ENCODE measurements around the gene RYR3.

Gene RYR3

GRCh38 chr15:33907326-33907725, 596.6 kb downstream of the RYR3 start:
- Histone ChIP-seq H3K9me3 (ENCODE audit: control insufficient read depth, insufficient read depth, low read length) (no peaks in the 10 kb centered on the region), H3K4me3 (ENCODE audit: low read length) (no peak overlapping the region), H3K36me3 (ENCODE audit: control insufficient read depth, low read length) (no peaks in the 10 kb centered on the region), H3K4me2 (ENCODE audit: low read length) (no peak overlapping the region), H3F3A (ENCODE audit: control insufficient read depth, insufficient read depth) (no peaks in the 10 kb centered on the region), H3K27ac (ENCODE audit: low read depth, low read length) (no peak overlapping the region), H3K79me2 (ENCODE audit: control insufficient read depth, low read length) (no peaks in the 10 kb centered on the region), H3K4me1 (ENCODE audit: control insufficient read depth, low read length) (no peaks in the 10 kb centered on the region), H3K9me2 (replicated peaks; ENCODE audit: control insufficient read depth, low read length) (no peaks in the 10 kb centered on the region), H4K20me1 (ENCODE audit: control insufficient read depth, insufficient read depth, low read depth, low read length) (no peaks in the 10 kb centered on the region), H3K27me3 (ENCODE audit: control insufficient read depth, low read length) (no peaks in the 10 kb centered on the region)
- TF ChIP-seq CTCF (IDR thresholded peaks at IDR 0.05; ENCODE audit: low read depth, low read length, poor library complexity, severe bottlenecking) (no peak), EZH2phosphoT487 (IDR thresholded peaks at IDR 0.05; ENCODE audit: borderline replicate concordance, low read length) (no peak)

- Histone ChIP-seq H3K79me2 (ENCODE audit: control insufficient read depth, low read length) (no peaks in the 10 kb centered on the region), H3K4me1 (ENCODE audit: control insufficient read depth, low read length) (no peaks in the 10 kb centered on the region), H3K9me3 (ENCODE audit: control insufficient read depth, insufficient read depth, low read length) (no peaks in the 10 kb centered on the region), H3K9me2 (replicated peaks; ENCODE audit: control insufficient read depth, low read length) (no peaks in the 10 kb centered on the region), H3F3A (ENCODE audit: control insufficient read depth, insufficient read depth) (no peaks in the 10 kb centered on the region), H3K36me3 (ENCODE audit: control insufficient read depth, low read length) (no peaks in the 10 kb centered on the region), H3K4me3 (ENCODE audit: low read length) (no peak overlapping the region), H3K27me3 (ENCODE audit: control insufficient read depth, low read length) (no peaks in the 10 kb centered on the region), H4K20me1 (ENCODE audit: control insufficient read depth, insufficient read depth, low read depth, low read length) (no peaks in the 10 kb centered on the region), H3K4me2 (ENCODE audit: low read length) (no peak overlapping the region), H3K27ac (ENCODE audit: low read depth, low read length) (no peak overlapping the region)
- TF ChIP-seq CTCF (IDR thresholded peaks at IDR 0.05; ENCODE audit: low read depth, low read length, poor library complexity, severe bottlenecking) = no peak
These were observed 597.6 kb downstream of the RYR3 start for GRCh38 chr15:33908406-33908805.

- Histone ChIP-seq H3K4me1 (ENCODE audit: control insufficient read depth, low read length) (no peaks in the 10 kb centered on the region), H4K20me1 (ENCODE audit: control insufficient read depth, insufficient read depth, low read depth, low read length) (no peaks in the 10 kb centered on the region), H3K27ac (ENCODE audit: low read depth, low read length) (no peak overlapping the region), H3K9me2 (replicated peaks; ENCODE audit: control insufficient read depth, low read length) (no peaks in the 10 kb centered on the region), H3K27me3 (ENCODE audit: control insufficient read depth, low read length) (no peaks in the 10 kb centered on the region), H3K79me2 (ENCODE audit: control insufficient read depth, low read length) (no peaks in the 10 kb centered on the region), H3K4me2 (ENCODE audit: low read length) (no peak overlapping the region), H3K36me3 (ENCODE audit: control insufficient read depth, low read length) (no peaks in the 10 kb centered on the region), H3K4me3 (ENCODE audit: low read length) (no peak overlapping the region), H3F3A (ENCODE audit: control insufficient read depth, insufficient read depth) (no peaks in the 10 kb centered on the region), H3K9me3 (ENCODE audit: control insufficient read depth, insufficient read depth, low read length) (no peaks in the 10 kb centered on the region)
- TF ChIP-seq EZH2phosphoT487 (IDR thresholded peaks at IDR 0.05; ENCODE audit: borderline replicate concordance, low read length) (no peak), CTCF (IDR thresholded peaks at IDR 0.05; ENCODE audit: low read depth, low read length, poor library complexity, severe bottlenecking) (no peak)
These were observed 600.0 kb downstream of the RYR3 start for GRCh38 chr15:33910741-33911140.

- no peaks in the 10 kb centered on the region for H3K79me2 ChIP-seq (ENCODE audit: control insufficient read depth, low read length)
- no peaks in the 10 kb centered on the region for H3K27me3 ChIP-seq (ENCODE audit: control insufficient read depth, low read length)
- peaks cover 3% of the 10 kb centered on the region; the same call in 1 of the 2 replicates for H3K4me1 ChIP-seq (ENCODE audit: control insufficient read depth, low read length)
- H3K27ac ChIP-seq (ENCODE audit: low read depth, low read length) = no peak overlapping the region
- H3F3A ChIP-seq (ENCODE audit: control insufficient read depth, insufficient read depth) = no peaks in the 10 kb centered on the region
- no peaks in the 10 kb centered on the region for H3K36me3 ChIP-seq (ENCODE audit: control insufficient read depth, low read length)
- H3K4me2 ChIP-seq (ENCODE audit: low read length) = no peak overlapping the region
- TF ChIP-seq EZH2phosphoT487 (IDR thresholded peaks at IDR 0.05; ENCODE audit: borderline replicate concordance, low read length) = no peak
- no peak for TF ChIP-seq CTCF (IDR thresholded peaks at IDR 0.05; ENCODE audit: low read depth, low read length, poor library complexity, severe bottlenecking)
- no peak overlapping the region for H3K4me3 ChIP-seq (ENCODE audit: low read length)
- H3K9me3 ChIP-seq (ENCODE audit: control insufficient read depth, insufficient read depth, low read length) = no peaks in the 10 kb centered on the region
- no peaks in the 10 kb centered on the region for H3K9me2 ChIP-seq (replicated peaks; ENCODE audit: control insufficient read depth, low read length)
- no peaks in the 10 kb centered on the region for H4K20me1 ChIP-seq (ENCODE audit: control insufficient read depth, insufficient read depth, low read depth, low read length)
These were observed 601.6 kb downstream of the RYR3 start for GRCh38 chr15:33912326-33912725.

All from DOHH2 (cell line).